Endothelial cell of umbilical vein (primary cell): ENCODE measurements around the gene MPG. TPM values are rescaled to one million over a fixed set of nuclear protein-coding genes. Genes with fewer than 3 reads are reported as not detected.

Source experiments
- BruUV-seq: library from RNA; stranded (reverse); fragments of 400-500 nt; replicated peaks from 2 replicates; lab custom pipeline; 2021; lab: Mats Ljungman, UMichigan
- CTCF ChIA-PET: fragments of 300-600, 350-600 bp; sonication (Branson Sonifier 250); formaldehyde crosslinking; loops from one replicate; lab custom pipeline; 2021; ENCODE audit warnings: antibody characterized with exemption, inconsistent platforms; lab: Charles Lee
- POLR2A ChIA-PET: fragments of 300-600, 350-600 bp; sonication (Branson Sonifier 250); formaldehyde crosslinking; loops from one replicate; lab custom pipeline; 2021; ENCODE audit warnings: antibody characterized with exemption, inconsistent platforms; lab: Charles Lee
- DNase-seq: peaks from one replicate; pipeline ENCODE4 v3.0.0-alpha.2; 2011; ENCODE audit warnings: low read depth, low spot score
- FAIRE-seq: peaks from 2 replicates; lab custom pipeline; 2011; peaks lifted over from hg19 to GRCh38; lab: Jason Lieb, UNC
- H2AFZ ChIP-seq: 2 replicates; pipeline ENCODE4 v1.6.0; 2012; ENCODE audit warnings: low read depth, low read length, control low read depth, inconsistent platforms
- H3K27ac ChIP-seq: 2 replicates; pipeline ENCODE4 v1.5.1; 2011; ENCODE audit warnings: low read depth, mild to moderate bottlenecking, control low read depth, low read length, moderate library complexity; ENCODE audit not compliant: insufficient read depth
- H3K27me3 ChIP-seq, 2 experiments: 2 replicates each; pipeline versions ENCODE4 v1.6.0 to v1.6.1; 2011; ENCODE audit warnings: low read length in 2 of 2, mixed read lengths in 1 of 2; ENCODE audit not compliant: control insufficient read depth in 2 of 2, insufficient read depth in 2 of 2
- H3K36me3 ChIP-seq, 2 experiments: 2 replicates in 1 of 2; 3 replicates in 1 of 2; pipeline ENCODE4 v1.5.1; 2011; ENCODE audit warnings: low read length in 2 of 2, mild to moderate bottlenecking in 1 of 2, moderate library complexity in 1 of 2; ENCODE audit not compliant: control insufficient read depth in 2 of 2, insufficient read depth in 2 of 2; ENCODE audit errors: extremely low read depth in 1 of 2
- H3K4me1 ChIP-seq: 3 replicates; pipeline ENCODE4 v1.5.1; 2011; ENCODE audit warnings: mild to moderate bottlenecking, low read length; ENCODE audit not compliant: control insufficient read depth, insufficient read depth; ENCODE audit errors: extremely low read depth
- H3K4me2 ChIP-seq: 2 replicates; pipeline ENCODE4 v1.6.1; 2011; ENCODE audit warnings: low read length, control low read depth, mixed read lengths; ENCODE audit not compliant: insufficient read depth
- H3K4me3 ChIP-seq, 3 experiments: fragments of 200-600 bp in 1 of 3; sonication (generic), shearing (Covaris generic) in 1 of 3; replicated peaks in 1 of 3; 2 replicates each; pipeline ENCODE4 v1.5.1; 2011 to 2016; ENCODE audit warnings: control low read depth in 3 of 3, low read length in 3 of 3, mild to moderate bottlenecking in 2 of 3, inconsistent platforms in 1 of 3, low read depth in 1 of 3, moderate library complexity in 1 of 3; ENCODE audit not compliant: insufficient read depth in 1 of 3
- H3K79me2 ChIP-seq: 2 replicates; pipeline ENCODE4 v1.6.0; 2012; ENCODE audit warnings: low read length, inconsistent platforms; ENCODE audit not compliant: control insufficient read depth, insufficient read depth
- H3K9ac ChIP-seq: replicated peaks from 2 replicates; pipeline ENCODE3; 2011; ENCODE audit warnings: low read length, control low read depth; ENCODE audit not compliant: insufficient read depth; ENCODE audit errors: extremely low read depth
- H3K9me1 ChIP-seq: replicated peaks from 3 replicates; pipeline ENCODE4 v1.6.0; 2011; ENCODE audit warnings: mild to moderate bottlenecking, low read length; ENCODE audit not compliant: control insufficient read depth, insufficient read depth; ENCODE audit errors: extremely low read depth
- H3K9me3 ChIP-seq: replicated peaks from 2 replicates; pipeline ENCODE4 v1.5.1; 2012; ENCODE audit warnings: low read length, inconsistent platforms; ENCODE audit not compliant: control insufficient read depth, insufficient read depth
- H4K20me1 ChIP-seq: replicated peaks from 2 replicates; pipeline ENCODE3; 2011; ENCODE audit warnings: mild to moderate bottlenecking, low read length; ENCODE audit not compliant: control insufficient read depth, insufficient read depth; ENCODE audit errors: extremely low read depth
- CTCF ChIP-seq, 2 donors: IDR thresholded peaks; 1 replicate in 1 of 2; 2 replicates in 1 of 2; pipeline ENCODE4 v1.5.1; 2011; ENCODE audit warnings: low read length in 2 of 2, mild to moderate bottlenecking in 2 of 2, moderate library complexity in 2 of 2, control low read depth in 1 of 2, inconsistent platforms in 1 of 2, low read depth in 1 of 2; ENCODE audit not compliant: insufficient read depth in 1 of 2; ENCODE audit errors: extremely low read depth in 1 of 2
- EZH2 ChIP-seq: IDR thresholded peaks from 2 replicates; pipeline ENCODE4 v1.6.1; 2012; ENCODE audit warnings: borderline replicate concordance, low read depth, mild to moderate bottlenecking, moderate library complexity, low read length, inconsistent platforms; ENCODE audit not compliant: severe bottlenecking
- FOS ChIP-seq: IDR thresholded peaks from 2 replicates; pipeline ENCODE4 v1.6.1; 2011; ENCODE audit warnings: mild to moderate bottlenecking, low read length, moderate library complexity, borderline replicate concordance; ENCODE audit not compliant: insufficient read depth
- GATA2 ChIP-seq: IDR thresholded peaks from 2 replicates; pipeline ENCODE4 v1.7.0; 2011; ENCODE audit warnings: low read depth, mild to moderate bottlenecking, moderate library complexity, mixed read lengths, low read length; ENCODE audit not compliant: insufficient read length, insufficient read depth
- JUN ChIP-seq: IDR thresholded peaks from 2 replicates; pipeline ENCODE4 v1.6.1; 2011; ENCODE audit warnings: borderline replicate concordance, low read depth; ENCODE audit not compliant: insufficient read length, insufficient read depth
- MYC ChIP-seq: IDR thresholded peaks from one replicate; pipeline ENCODE4 v1.6.1; 2011; ENCODE audit warnings: mild to moderate bottlenecking, low read depth, low read length
- POLR2A ChIP-seq: IDR thresholded peaks from 2 replicates; pipeline ENCODE4 v1.6.1; 2012; ENCODE audit warnings: low read depth, mild to moderate bottlenecking, control low read depth, low read length
- POLR2AphosphoS5 ChIP-seq: IDR thresholded peaks from 2 replicates; pipeline ENCODE4 v1.6.1; 2012; ENCODE audit warnings: low read depth, mild to moderate bottlenecking, control low read depth, low read length, moderate library complexity; ENCODE audit not compliant: insufficient read depth
- dilution Hi-C: fragments of 300-500 bp; cut with MboI; formaldehyde crosslinking; loops from one replicate; pipeline ENCODE4 v1.15.0; 2019; ENCODE audit warnings: low sequenced_read_pairs; ENCODE audit not compliant: extremely low pct_ligation_motif_present
- intact Hi-C: fragments of 100-400 bp; cut with micrococcal nuclease; formaldehyde crosslinking; loops from one replicate; pipeline ENCODE4 v1.10.0; 2022
- polyA plus RNA-seq, 4 experiments: library from polyadenylated mRNA; depleted of rRNA in 3 of 4; stranded (reverse) in 3 of 4; unstranded in 1 of 4; fragments of >200 nt; gene quantifications; 2 replicates each; pipeline versions ENCODE4 v1.2.1 to v1.2.3, GENCODE V29; 2011 to 2012; ENCODE audit warnings: missing spikeins in 1 of 4
- total RNA-seq: library from RNA; stranded (reverse); gene quantifications from 2 replicates; pipeline ENCODE4 v1.2.3, GENCODE V29; 2021
- TF ChIP-seq, protein P1 (sequence below): IDR thresholded peaks from 2 replicates; pipeline ENCODE4 v1.6.1; 2011; ENCODE audit not compliant: insufficient read depth, insufficient read length

Gene MPG
- total and polyA plus RNA-seq, 2 donors (not counting 3 experiments of a cell fraction or from before 2014, with no cell fraction given), result 70.5 to 140 TPM

DNA sequence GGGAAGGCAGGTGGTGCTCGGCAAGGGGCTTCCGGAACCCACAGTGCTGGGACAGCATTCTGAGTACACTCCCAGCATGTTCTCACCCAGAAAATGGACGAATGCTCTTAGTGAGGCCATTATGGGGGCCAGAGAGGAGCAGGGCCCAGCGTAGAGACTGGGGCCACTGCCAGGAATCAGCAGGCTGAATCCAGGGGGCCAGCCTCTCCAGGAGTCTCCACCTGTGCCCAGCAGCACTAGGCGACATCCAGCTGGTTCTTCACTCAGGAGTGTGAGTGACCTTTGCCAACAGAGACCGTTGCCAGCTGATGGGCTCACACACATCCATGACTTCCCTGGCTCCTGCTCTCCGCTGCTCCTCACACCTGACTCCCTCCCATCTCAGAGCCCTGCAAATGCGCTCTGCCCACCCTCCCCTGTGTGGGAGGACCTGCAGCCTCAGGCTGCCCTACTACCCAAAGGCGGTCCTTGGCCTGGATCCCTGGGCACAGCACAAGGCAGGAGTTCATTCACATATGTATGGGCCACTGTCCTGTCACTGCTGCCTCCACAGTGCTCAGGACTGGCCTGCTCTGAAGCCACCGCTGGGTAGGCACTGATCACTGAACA lies 10.7 kb upstream of the MPG start:
- POLR2A ChIA-PET, result no interaction called here
- intact Hi-C loops (no loop called here), dilution Hi-C loops (no loop called here)
- Histone ChIP-seq H3K27me3 (no peaks in the 10 kb centered on the region), H3K9ac (no peak overlapping the region), H3K27ac (no peak overlapping the region), H3K36me3 (peaks cover 0 to 27% of the 10 kb centered on the region in 2 experiments), H2AFZ (no peak overlapping the region), H3K4me2 (no peak overlapping the region), H3K9me1 (no peaks in the 10 kb centered on the region), H4K20me1 (no peaks in the 10 kb centered on the region), H3K79me2 (peaks cover 40% of the 10 kb centered on the region), H3K4me3 (no peak overlapping the region), H3K9me3 (no peaks in the 10 kb centered on the region), H3K4me1 (peaks cover 6% of the 10 kb centered on the region)
- FAIRE-seq (no peak), DNase-seq (no peak)
- BruUV-seq, result no TSS peak
- CTCF ChIA-PET, result interaction anchor here (3.5 to 18.5 kb wide), 2 partner anchors 9 to 23 kb away, joined by 63 to 790 read pairs; partner anchors contain the start of gene MPG
- TF ChIP-seq EZH2 (no peak), MYC (no peak), JUN (no peak), GATA2 (no peak), FOS (no peak), POLR2A (no peak), CTCF (IDR thresholded peaks at IDR 0.05; ENCODE audit: extremely low read depth in 1 of 2, insufficient read depth in 1 of 2, low read depth in 1 of 2, low read length in 2 of 2) (no peak), POLR2AphosphoS5 (no peak)
- TF ChIP-seq, protein P1, sequence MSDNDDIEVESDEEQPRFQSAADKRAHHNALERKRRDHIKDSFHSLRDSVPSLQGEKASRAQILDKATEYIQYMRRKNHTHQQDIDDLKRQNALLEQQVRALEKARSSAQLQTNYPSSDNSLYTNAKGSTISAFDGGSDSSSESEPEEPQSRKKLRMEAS, result no peak
